Upper lobe of left lung (tissue), 4 donors: Measurements from ENCODE around the gene SENP3.

Source experiments
- CTCF ChIP-seq, 6 experiments: fragments of 450-650 bp in 4 of 6; fragments of 200-600 bp in 2 of 6; sonication (generic) in 2 of 6; IDR thresholded peaks; one replicate each; pipeline ENCODE4 v1.5.1; 2016 to 2019; ENCODE audit warnings: antibody characterized with exemption in 6 of 6
- EP300 ChIP-seq, 4 donors: sonication (generic); formaldehyde crosslinking; IDR thresholded peaks; one replicate each; pipeline ENCODE4 v1.5.1; 2017; ENCODE audit warnings: antibody characterized with exemption in 4 of 4, control low read depth in 2 of 4
- POLR2A ChIP-seq, 4 donors: fragments of 450-650 bp; IDR thresholded peaks; one replicate each; pipeline ENCODE4 v1.5.1; 2016 to 2017; ENCODE audit warnings: antibody characterized with exemption in 4 of 4, mild to moderate bottlenecking in 2 of 4
- POLR2AphosphoS5 ChIP-seq, 2 donors: sonication (generic); formaldehyde crosslinking; IDR thresholded peaks; one replicate each; pipeline ENCODE4 v1.5.1; 2017; ENCODE audit warnings: antibody characterized with exemption in 2 of 2

- no peak for TF ChIP-seq POLR2A (IDR thresholded peaks at IDR 0.05)
- no peak for TF ChIP-seq CTCF (IDR thresholded peaks at IDR 0.05)
- TF ChIP-seq POLR2AphosphoS5 (IDR thresholded peaks at IDR 0.05): no peak
- no peak for TF ChIP-seq EP300 (IDR thresholded peaks at IDR 0.05)
Observed at GRCh38 chr17:7589891-7590691, 28.4 kb downstream of the SENP3 start, which contains the start of gene SOX15.
